Smooth muscle cell of bladder (primary cell): ENCODE measurements around the gene RSRP1. TPM values are rescaled to one million over a fixed set of nuclear protein-coding genes. Genes with fewer than 3 reads are reported as not detected.

Experiments used
- total RNA-seq: library from RNA; depleted of rRNA; stranded (reverse); fragments of >200 nt; gene quantifications from 2 replicates; pipeline ENCODE4 v1.2.3, GENCODE V29; 2014

RSRP1 gene
- total RNA-seq: 124 and 143 TPM in 2 replicates

GRCh38 chr1:25247024-25247828 lies at the start of gene RSRP1:
Gene RSRP1, minus strand, starts transcription at chr1:25247454. Its CDS starts 491 bp downstream, at chr1:25246963.

DNA sequence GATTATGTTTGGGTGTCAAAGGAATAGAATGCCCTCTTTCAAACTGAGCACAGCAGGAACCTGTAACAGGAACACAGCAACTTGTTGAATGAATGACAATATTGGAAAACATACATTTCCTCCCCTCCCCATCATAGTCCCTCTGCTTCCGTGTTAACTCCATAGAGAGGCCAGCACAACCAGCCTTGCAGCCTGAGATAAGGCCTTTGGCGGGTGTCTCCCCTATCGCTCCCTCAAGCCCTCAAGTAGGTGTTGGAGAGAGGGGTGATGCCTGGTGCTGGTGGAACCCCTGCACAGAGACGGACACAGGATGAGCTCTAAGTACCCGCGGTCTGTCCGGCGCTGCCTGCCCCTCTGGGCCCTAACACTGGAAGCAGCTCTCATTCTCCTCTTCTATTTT lies 25.0 kb upstream of the RSRP1 start, which contains the start of gene RHD:
TSS of gene RHD (plus strand) at position 272 of the 400 bp plus-strand sequence. CDS start at position 311, 39 bp downstream.

DNA sequence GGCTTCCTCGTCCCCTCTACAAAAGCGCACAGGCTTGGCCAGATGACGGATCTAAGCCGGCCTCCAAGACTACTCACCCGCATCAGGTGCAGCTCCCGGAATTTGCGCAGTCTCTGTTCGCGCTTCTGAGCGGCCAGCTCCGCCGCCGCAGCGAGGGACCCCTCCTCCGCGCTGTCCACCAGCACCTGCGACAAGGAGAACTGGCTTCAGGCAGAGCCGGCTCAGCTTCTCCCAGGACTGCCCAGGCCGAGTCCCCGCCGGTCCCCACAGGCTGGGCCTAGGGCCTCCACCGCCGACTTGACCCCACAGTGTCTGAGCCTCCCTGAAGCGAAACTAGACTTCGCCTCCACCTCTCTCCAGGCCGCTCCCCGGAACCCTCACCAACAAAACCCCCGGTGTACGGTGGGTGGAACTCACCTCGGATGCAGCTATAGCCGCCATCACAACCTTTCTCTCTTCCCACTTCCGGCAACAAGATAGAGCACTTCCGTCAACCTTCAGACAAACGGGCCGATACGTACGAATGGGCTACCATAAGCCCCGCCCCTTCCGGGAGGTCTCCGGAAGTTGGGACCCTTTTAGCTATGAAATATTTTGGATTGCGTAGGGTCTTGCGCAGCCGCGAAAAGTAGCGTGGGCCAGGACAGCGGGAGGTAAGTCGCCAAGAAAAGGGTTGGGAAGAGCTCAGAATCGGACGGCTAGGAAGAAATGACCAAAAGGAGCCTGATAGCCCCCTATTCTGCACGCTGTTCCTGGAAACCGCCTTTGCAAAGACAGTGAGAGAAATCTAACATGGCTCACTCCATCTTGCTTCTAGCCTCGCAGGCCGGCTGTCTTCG lies 15.0 kb downstream of the RSRP1 start, which contains the start of gene SYF2:
TSS of gene SYF2 (minus strand) at position 476 of the 839 bp plus-strand sequence. CDS start at position 441, 35 bp downstream.

Other genes starting within 250 kb of the RSRP1 start
- gene SYF2, start 15.0 kb downstream of the RSRP1 start, total RNA-seq: 43.4 and 46.1 TPM in 2 replicates
- gene RHD, start 25.1 kb upstream of the RSRP1 start, total RNA-seq: not detected in 2 replicates
- 109 and 166 TPM in 2 replicates for gene TMEM50A, start 90.9 kb upstream of the RSRP1 start, total RNA-seq
- 1.8 and 2.4 TPM in 2 replicates for gene RHCE, start 173.4 kb upstream of the RSRP1 start, total RNA-seq
- gene MACO1, start 183.4 kb upstream of the RSRP1 start, total RNA-seq: 16.6 and 16.9 TPM in 2 replicates